Erythroblast (primary cell): ENCODE results near the gene PITPNC1.
"Not testable (repeated sequence)": the region's sequence is repeated elsewhere in the genome, so short reads cannot be mapped to it uniquely, and the experiment has no call there.

Experiments used
- DNase-seq, 2 experiments: peaks; one replicate each; lab custom pipeline; 2025; lab: John Stamatoyannopoulos, UW
- GATA1 ChIP-seq: IDR thresholded peaks from 2 replicates; pipeline ENCODE4 v1.6.1; 2011; ENCODE audit warnings: low read depth, mild to moderate bottlenecking, control low read depth, low read length, moderate library complexity
- POLR2A ChIP-seq: IDR thresholded peaks from 2 replicates; pipeline ENCODE4 v1.6.1; 2011; ENCODE audit warnings: mild to moderate bottlenecking, low read length

PITPNC1 gene

DNA sequence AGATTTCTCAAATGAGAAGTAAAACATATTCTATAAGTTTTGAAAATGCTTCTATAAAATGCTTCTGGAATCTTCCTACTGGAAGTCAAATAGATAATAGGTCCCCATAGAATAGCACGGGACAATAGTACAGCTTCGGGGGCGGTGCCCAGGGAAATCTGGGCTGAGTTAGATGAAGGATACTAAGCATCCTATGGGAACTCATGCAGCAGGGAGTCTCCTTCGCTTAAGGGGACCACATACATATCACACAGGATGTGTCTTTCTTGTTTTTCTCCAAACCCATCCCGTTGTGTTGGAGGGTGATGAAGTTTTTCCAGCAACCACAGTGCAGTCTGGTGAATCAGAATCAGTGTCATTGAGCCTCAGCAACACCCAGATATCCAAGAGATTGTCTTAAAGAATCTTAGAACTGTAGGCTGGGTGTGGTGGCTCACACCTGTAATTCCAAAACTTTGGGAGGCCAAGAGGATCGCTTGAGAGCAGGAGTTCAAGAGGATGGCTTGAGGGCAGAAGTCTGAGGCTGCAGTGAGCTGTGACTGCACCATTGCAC lies 84.2 kb downstream of the PITPNC1 start:
- no peak for DNase-seq
- TF ChIP-seq GATA1, result no peak
- TF ChIP-seq POLR2A, result no peak

DNA sequence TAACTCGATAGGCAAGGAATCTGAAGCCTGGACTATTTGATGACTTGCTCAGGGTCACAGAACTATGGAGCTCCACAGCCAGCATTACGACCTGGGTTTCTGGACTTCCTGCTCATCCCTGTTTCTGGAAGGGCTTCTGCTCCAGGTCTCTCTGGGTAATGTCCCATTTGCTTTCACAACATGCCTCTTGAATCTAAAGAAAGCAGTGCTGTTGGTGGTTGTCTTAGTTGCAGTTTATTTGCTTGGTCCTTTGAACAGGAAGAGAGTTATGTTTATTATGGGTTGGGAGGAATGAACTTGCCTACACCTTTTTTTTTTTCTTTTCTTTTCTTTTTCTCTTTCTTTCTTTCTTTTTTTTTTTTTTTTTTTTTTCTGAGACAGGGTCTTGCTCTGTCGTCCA lies 84.8 kb downstream of the PITPNC1 start:
- TF ChIP-seq POLR2A (no peak), GATA1 (no peak)
- DNase-seq, result no peak

DNA sequence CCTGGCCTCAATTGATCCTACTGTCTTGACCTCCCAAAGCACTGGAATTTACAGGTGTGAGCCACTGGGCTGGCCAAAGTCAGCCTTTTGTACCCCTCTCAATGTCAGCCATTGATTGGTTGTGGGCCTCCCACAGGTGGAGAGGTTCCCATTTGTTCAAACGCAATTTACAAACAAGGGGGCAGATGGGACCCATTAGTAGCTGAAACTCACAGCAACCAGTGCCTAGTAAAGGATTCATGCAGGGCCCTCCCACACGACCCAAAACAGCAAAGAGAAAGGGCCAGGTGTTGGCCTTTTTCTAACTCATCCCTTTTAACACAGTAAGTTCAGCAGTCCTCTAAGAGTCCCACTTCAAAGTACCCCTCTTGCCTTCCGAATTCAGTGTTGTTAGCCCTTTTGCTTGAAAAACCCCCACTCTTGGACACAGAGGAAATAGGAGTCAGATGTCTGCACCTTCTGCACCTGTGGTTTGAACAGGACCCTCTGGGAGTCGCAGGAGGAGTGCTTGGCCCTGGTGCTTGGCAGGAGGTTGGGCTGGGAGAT lies 89.2 kb downstream of the PITPNC1 start:
- TF ChIP-seq POLR2A (no peak), GATA1 (no peak)
- DNase-seq, result no peak

DNA sequence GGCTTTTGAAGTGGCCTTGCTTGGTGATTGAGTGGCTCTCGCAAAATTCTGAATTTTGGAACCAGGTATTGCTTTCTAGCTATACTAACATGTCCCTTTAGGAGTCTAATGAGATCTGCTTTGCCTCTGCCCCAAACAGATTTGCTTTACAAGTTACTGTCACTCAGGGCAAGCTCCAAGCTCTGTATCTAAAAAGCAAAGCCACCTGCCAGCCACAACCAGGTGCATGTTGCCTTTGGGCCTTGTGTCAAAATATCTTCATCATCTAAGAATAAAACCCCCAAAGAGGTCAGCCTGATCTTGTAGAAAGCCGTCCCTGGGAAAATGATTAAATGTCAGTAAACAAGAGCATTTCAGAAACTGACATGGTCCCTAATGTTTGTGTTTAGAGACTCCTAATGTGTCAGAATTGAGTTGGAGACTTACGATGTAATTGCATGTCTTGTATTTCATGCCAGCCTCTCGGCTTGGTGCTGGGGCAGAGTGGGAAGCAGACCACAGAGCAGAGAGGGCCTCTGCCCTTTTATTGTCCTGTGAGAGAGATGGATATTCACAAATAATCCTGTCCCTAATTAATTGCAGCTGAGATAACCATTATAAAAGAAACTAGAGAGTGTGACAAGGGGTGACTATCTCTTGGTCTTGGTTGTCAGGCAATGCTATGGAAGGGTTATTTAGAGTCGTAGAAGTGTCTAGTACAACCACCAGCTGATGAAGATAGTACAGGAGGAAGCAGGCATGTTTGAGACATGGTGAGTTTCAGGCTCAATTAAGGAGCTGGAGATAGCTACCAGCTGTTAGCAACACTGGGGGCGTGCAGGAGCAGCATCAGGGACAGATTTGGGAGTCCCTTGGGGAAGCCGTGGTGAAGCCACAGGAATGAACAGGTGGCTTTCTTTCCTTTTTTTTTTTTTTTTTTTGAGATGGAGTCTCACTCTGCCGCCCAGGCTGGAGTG lies 90.7 kb downstream of the PITPNC1 start:
- TF ChIP-seq POLR2A (no peak), GATA1 (no peak)
- no peak for DNase-seq

DNA sequence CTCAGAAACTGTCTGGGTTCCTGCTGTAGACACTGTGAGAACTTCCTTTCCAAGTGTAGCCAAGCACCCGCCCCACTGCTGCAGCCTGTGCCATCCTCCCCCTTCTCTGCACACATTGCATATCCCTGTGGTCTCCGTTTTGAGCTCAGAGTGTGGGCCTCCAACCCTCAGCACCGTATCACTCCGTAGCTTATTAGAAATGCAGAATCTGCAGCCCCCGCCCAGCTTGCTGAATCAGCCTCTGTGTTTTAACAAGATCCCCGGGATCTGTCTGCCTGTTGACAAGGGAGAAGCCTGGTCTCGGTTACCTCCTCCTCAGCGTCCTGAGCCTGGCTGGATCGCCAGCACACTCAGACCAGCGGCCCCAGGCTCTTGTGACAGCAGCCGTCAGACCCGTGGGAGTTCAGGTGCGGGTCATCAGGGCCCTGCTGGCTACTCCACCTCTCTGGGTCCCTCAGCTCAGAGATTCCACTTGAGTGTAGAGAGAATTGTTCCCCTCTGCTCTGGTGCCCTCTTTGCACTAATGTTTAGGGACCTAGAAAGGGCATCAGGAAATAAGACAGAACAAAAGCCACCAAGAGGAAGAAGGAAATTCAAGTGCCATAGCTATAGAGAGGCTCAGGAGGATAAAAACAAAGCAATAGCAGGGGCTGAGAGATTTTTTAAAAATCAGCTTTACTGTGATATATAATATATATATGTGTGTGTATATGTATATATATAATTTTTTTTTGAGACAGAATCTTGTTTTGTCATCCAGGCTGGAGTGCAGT lies 92.3 kb downstream of the PITPNC1 start:
- TF ChIP-seq POLR2A, result no peak
- TF ChIP-seq GATA1, result no peak
- DNase-seq, result no peak

DNA sequence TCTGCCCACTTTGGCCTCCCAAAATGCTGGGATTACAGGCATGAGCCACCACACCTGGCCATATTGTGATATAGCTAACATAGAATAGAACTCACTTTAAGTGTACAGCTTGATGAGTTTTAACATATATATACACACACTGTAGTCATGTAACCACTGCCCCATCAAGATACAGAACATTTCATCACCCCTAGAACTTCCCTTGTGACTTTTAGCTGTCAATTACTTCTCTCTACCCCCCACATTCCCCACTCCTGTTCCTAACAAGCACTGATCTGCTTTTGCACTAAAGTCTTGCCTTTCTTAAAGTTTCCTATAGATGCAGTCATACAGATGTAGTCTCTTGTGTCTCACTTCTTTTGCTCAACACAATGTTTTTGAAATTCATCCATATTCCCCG lies 93.1 kb downstream of the PITPNC1 start:
- no peak for DNase-seq
- TF ChIP-seq POLR2A, result no peak

DNA sequence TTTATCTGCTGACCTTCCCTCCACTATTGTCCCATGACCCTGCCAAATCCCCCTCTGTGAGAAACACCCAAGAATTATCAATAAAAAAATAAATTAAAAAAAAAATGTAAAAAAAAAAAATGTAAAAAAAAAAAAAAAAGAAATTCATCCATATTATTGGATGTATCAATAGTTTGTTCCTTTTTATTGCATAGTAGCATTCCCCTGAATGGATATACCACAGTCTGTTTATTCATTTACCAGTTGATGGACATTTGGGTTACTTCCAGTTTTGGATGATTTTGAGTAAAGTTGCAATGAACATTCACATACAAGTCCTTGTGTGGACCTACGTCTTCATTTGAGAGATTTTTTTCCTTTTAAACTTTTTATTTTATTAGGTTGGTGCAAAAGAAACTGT lies 94.0 kb downstream of the PITPNC1 start:
- DNase-seq, result no peak
- TF ChIP-seq POLR2A (no peak), GATA1 (no peak)

DNA sequence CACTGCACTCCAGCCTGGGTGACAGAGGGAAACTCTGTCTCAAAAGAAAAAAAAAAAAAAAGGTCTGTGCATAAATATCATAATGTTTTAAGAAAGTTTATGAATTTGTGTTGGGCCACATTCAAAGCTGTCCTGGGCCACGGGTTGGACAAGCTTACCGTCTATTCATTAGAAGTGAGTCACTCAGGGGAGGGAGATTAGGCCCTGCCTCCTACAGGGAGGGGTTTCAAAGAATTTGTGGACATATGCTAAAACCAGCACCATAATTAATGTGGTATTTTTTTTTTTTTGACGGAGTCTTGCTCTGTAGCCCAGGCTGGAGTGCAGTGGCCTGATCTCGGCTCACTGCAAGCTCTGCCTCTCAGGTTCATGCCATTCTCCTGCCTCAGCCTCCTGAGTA lies 95.5 kb downstream of the PITPNC1 start:
- DNase-seq, result not testable (repeated sequence)

DNA sequence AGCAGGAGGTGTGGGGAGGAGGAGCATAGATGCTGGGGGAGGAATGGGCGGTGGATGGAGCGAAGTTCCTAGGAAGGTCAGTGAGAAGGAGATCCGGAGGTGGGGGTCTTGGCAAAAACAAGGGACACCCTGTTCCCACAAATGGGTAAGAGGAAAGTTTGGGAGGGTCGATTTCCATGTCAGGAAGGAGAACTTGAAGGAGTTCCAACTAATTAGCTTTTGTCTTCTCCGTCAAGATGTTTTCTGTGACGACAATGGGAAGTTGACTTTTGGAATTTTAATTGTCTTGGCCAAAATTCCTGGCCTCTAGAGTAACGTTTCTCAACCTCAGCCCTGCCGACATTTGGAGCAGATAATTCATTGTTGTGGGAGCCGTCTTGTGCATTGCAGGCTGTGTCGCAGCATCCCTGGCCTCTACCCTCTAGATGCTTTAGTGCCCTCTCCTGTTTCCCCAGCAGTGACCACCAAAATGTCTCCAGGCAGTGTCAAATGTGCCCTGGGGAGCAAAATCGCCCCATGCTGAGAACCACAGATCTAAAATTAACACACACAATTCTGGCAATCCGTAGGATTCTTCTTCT lies 97.1 kb downstream of the PITPNC1 start:
- TF ChIP-seq GATA1, result no peak
- no peak for DNase-seq

DNA sequence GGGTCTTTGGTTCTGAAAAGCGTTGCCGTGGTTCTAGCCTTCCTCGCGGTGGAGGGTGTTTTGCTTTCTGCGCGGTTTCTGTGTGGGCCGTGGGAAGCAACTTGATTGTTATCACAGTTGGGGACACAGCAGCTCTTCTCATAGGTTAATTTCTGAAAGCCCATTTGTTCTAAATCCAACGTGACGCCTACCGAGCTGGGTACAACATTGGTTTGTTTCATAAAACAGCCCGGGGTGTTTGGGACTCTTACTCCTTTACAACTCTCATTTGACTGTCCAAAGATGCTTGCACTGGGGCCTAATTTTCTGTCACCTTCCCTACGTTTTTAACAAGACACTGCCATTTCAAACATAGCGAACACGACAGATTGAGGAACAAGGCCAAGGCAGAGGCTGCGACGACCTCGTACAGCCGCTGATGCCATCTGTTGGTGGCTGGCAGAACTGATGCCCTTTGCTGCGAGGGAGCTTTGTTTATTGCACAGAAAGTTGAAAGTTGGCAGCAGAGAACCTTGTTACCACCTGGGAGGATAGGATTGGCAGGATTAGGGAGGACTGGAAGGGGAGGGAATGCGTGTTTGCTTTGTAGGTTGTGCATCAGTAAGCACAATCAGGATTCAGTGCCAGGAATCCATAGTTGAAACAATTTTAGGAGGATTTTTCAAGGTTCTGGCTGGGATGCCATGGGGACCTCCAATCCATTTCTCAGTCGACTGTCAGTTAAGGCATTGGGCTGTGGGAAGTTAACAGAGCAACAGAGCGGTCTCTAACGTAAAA lies 98.3 kb downstream of the PITPNC1 start:
- DNase-seq, result peak; percentile 45 to 54

DNA sequence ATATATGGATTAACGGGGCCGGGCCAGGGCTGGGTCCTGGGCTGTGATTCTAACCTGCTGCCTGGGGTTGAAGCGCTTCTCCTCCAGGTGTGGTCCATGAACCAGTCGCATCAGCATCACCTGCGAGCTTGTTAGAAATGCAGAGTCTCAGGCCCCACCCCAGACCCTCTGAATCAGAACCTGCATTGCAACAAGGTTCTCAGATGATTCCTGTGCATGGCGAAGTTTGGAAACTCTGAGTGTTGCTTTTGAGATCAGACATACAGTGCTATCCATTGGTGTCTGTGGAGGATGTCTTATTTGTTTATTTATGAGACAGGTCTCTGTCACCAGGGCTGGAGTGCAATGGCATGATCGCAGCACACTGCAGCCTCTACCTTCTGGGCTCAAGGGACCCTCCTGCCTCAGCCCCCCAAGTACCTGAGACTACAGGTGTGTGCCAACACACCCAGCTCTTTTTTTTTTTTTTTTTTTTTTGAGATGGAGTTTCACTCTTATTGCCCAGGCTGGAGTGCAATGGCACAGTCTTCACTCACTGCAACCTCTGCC lies 99.8 kb downstream of the PITPNC1 start:
- no peak for DNase-seq
- TF ChIP-seq GATA1, result no peak
- no peak for TF ChIP-seq POLR2A

More for the DNA sequence above, 98.3 kb downstream of the PITPNC1 start:
- TF ChIP-seq POLR2A, result no peak
- TF ChIP-seq GATA1, result no peak

DNA sequence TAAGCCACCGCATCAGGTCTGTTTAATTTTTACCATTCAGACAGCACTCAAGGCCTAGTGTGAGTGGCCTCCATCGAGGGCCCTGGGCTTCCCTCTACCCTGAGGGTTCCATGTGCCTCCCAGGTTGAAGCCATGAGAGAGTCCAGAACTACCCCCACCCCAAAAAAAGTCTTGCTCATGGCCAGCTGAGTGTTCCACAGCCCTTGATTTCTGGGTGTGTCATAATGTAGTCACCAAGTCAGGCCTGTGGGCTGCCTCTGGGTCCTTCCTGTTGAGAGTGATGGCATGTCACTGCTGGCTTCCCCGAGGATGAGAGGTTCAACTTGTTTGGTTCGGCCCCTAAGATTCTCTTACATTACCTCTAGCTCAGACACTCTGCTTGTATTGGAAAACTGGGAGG lies 100.6 kb downstream of the PITPNC1 start:
- TF ChIP-seq GATA1, result no peak
- no peak for TF ChIP-seq POLR2A
- no peak for DNase-seq

DNA sequence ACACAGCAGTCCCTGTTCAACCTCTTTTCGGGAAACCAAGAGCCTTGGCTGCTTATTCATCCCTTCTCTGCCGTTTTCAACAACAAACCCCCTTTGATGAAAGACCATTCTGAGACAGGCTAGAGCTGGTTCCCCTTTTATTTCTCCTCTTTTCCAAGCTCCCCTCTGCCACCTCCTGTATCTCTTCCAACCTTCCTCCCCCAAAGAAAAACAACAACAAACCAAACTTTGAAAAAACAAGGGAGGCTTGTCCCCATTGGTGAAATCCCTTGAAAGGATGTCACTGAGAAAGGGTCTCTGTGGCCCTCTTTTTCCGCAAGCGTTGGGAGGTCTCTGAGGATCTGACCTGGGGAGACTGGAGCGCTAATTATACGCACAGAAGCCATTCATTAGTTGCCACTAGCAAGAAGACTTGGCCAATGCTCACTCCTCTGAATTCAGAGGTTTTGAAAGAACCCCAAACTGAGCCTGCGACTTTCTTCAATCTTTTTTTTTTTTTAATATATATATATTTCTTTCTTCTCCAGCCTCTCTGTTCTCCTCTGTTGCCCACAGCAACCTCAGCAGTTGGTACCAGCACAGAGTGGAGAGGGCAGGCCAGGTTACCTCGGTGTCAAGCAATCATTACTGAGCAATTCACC lies 101.4 kb downstream of the PITPNC1 start:
- no peak for DNase-seq
- TF ChIP-seq GATA1 (no peak), POLR2A (no peak)
